HepG2 (cell line): Measurements from ENCODE around the gene MCM3AP. TPM values are rescaled to one million over a fixed set of nuclear protein-coding genes. Genes with fewer than 3 reads are reported as not detected.

ENCODE experiments used
- ATAC-seq: fragments of 200-7000 bp; cut with Tn5 transposase; 3 replicates; pipeline ENCODE4 v1.9.1; 2020; ENCODE audit warnings: mild to moderate bottlenecking, moderate library complexity
- BruUV-seq: library from RNA; stranded (reverse); fragments of 400-500 nt; replicated peaks from 2 replicates; lab custom pipeline; 2021; lab: Mats Ljungman, UMichigan
- CTCF ChIA-PET: fragments of 300-600 bp; formaldehyde crosslinking; extraction: SDS; loops from one replicate; lab custom pipeline; 2021; ENCODE audit warnings: low total read pairs, inconsistent platforms, low intra/inter-chr PET ratio; lab: Yijun Ruan, JAX
- POLR2A ChIA-PET: fragments of 350-600 bp; sonication (Branson Sonifier 250); formaldehyde crosslinking; loops from one replicate; lab custom pipeline; 2020; ENCODE audit warnings: antibody characterized with exemption, inconsistent platforms; lab: Yijun Ruan, JAX
- DNase-seq: peaks from one replicate; pipeline ENCODE4 v3.0.0-alpha.2; 2015; ENCODE audit warnings: low spot score
- FAIRE-seq: peaks from 3 replicates; lab custom pipeline; 2011; peaks lifted over from hg19 to GRCh38; lab: Jason Lieb, UNC
- H2AFZ ChIP-seq: one replicate; pipeline ENCODE4 v1.6.1; 2011; ENCODE audit warnings: low read length, inconsistent platforms
- H3K27ac ChIP-seq: fragments of 300-600 bp; 3 replicates; pipeline ENCODE4 v1.8.0; 2011; ENCODE audit warnings: mixed run types, mild to moderate bottlenecking, mixed read lengths, low read length, inconsistent platforms; ENCODE audit not compliant: insufficient read depth; ENCODE audit errors: extremely low read length
- H3K27me3 ChIP-seq, 2 experiments: fragments of 200-600 bp in 1 of 2; 2 replicates in 1 of 2; 3 replicates in 1 of 2; pipeline versions ENCODE4 v1.6.0 to v1.8.0; 2011; ENCODE audit warnings: low read length in 2 of 2, mild to moderate bottlenecking in 2 of 2, moderate library complexity in 2 of 2, inconsistent platforms in 1 of 2; ENCODE audit not compliant: insufficient read depth in 2 of 2, control insufficient read depth in 1 of 2
- H3K36me3 ChIP-seq, 2 experiments: fragments of 200-600 bp in 1 of 2; replicated peaks in 1 of 2; 2 replicates in 1 of 2; 3 replicates in 1 of 2; pipeline versions ENCODE4 v1.5.1 to v1.8.0; 2011; ENCODE audit warnings: low read length in 2 of 2, inconsistent platforms in 1 of 2; ENCODE audit not compliant: insufficient read depth in 2 of 2, control insufficient read depth in 1 of 2
- H3K4me1 ChIP-seq: 2 replicates; pipeline ENCODE4 v1.5.1; 2012; ENCODE audit warnings: low read length, inconsistent platforms; ENCODE audit not compliant: insufficient read depth
- H3K4me2 ChIP-seq: 2 replicates; pipeline ENCODE4 v1.6.0; 2011; ENCODE audit warnings: low read depth, low read length, inconsistent platforms
- H3K4me3 ChIP-seq, 3 experiments: fragments of 200-600 bp in 1 of 3; sonication (generic), shearing (Covaris generic) in 1 of 3; replicated peaks in 1 of 3; 2 replicates each; pipeline ENCODE4 v1.5.1; 2011 to 2016; ENCODE audit warnings: low read length in 3 of 3, inconsistent platforms in 2 of 3, low read depth in 2 of 3, mild to moderate bottlenecking in 2 of 3, control low read depth in 1 of 3, mixed read lengths in 1 of 3; ENCODE audit not compliant: insufficient read depth in 1 of 3
- H3K79me2 ChIP-seq: one replicate; pipeline ENCODE4 v1.6.1; 2011; ENCODE audit warnings: low read length, inconsistent platforms; ENCODE audit not compliant: insufficient read depth
- H3K9ac ChIP-seq: 2 replicates; pipeline ENCODE4 v1.6.0; 2011; ENCODE audit warnings: mild to moderate bottlenecking, low read depth, low read length, inconsistent platforms; ENCODE audit not compliant: insufficient read depth
- H3K9me3 ChIP-seq: 2 replicates; pipeline ENCODE4 v1.5.1; 2012; ENCODE audit warnings: mild to moderate bottlenecking, low read length
- H4K20me1 ChIP-seq: 2 replicates; pipeline ENCODE4 v1.6.0; 2011; ENCODE audit warnings: inconsistent platforms, mild to moderate bottlenecking, low read length, moderate library complexity; ENCODE audit not compliant: insufficient read depth
- HNRNPH1 ChIP-seq: fragments of 200-400 bp; formaldehyde crosslinking; optimal IDR thresholded peaks from 2 replicates; pipeline ENCODE3; 2017; ENCODE audit warnings: mild to moderate bottlenecking, low read depth, low read length
- LRRFIP1 ChIP-seq: sonication (generic); formaldehyde crosslinking; conservative IDR thresholded peaks from 2 replicates; pipeline ENCODE4 v1.4.0; 2020; ENCODE audit warnings: missing genetic modification reagents
- NKX3-1 ChIP-seq: sonication (generic); formaldehyde crosslinking; IDR thresholded peaks from 2 replicates; pipeline ENCODE4 v1.5.0; 2020; ENCODE audit warnings: missing genetic modification reagents
- NR2C2 ChIP-seq: sonication (generic); formaldehyde crosslinking; IDR thresholded peaks from 2 replicates; pipeline ENCODE4 v1.4.0; 2020; ENCODE audit warnings: missing genetic modification reagents, mild to moderate bottlenecking, moderate library complexity, borderline replicate concordance
- PCBP1 ChIP-seq: fragments of 200-400 bp; formaldehyde crosslinking; IDR thresholded peaks from 2 replicates; pipeline ENCODE4 v1.6.1; 2017; ENCODE audit warnings: mild to moderate bottlenecking, low read depth, low read length, borderline replicate concordance
- RFX3 ChIP-seq: IDR thresholded peaks from 2 replicates; pipeline ENCODE4 v1.6.1; 2016; ENCODE audit warnings: missing biosample characterization, missing genetic modification reagents
- SNAI1 ChIP-seq: sonication (generic); formaldehyde crosslinking; IDR thresholded peaks from 2 replicates; pipeline ENCODE4 v1.5.0; 2020; ENCODE audit warnings: mild to moderate bottlenecking, missing genetic modification reagents, borderline replicate concordance
- TBP ChIP-seq: sonication (generic); formaldehyde crosslinking; IDR thresholded peaks from 2 replicates; pipeline ENCODE4 v1.5.0; 2020; ENCODE audit warnings: missing genetic modification reagents
- ZNF460 ChIP-seq: sonication (generic); formaldehyde crosslinking; IDR thresholded peaks from 2 replicates; pipeline ENCODE4 v1.5.1; 2020; ENCODE audit warnings: missing genetic modification reagents, mild to moderate bottlenecking, borderline replicate concordance
- ZNF513 ChIP-seq: sonication (generic); formaldehyde crosslinking; conservative IDR thresholded peaks from 2 replicates; pipeline ENCODE4 v1.5.0; 2020; ENCODE audit warnings: missing genetic modification reagents
- ZNF891 ChIP-seq: sonication (generic); formaldehyde crosslinking; IDR thresholded peaks from 2 replicates; pipeline ENCODE4 v1.5.0; 2020; ENCODE audit warnings: mild to moderate bottlenecking, missing genetic modification reagents
- WGBS: methylation state at CpG from one replicate; pipeline ENCODE4 v1.1.6; 2017; ENCODE audit warnings: low lambda C conversion rate; 5-methylcytosine and 5-hydroxymethylcytosine counted together
- in situ Hi-C: cut with HindIII; loops from 2 replicates; pipeline ENCODE4 v1.10.0; 2017; ENCODE audit warnings: low pct_unique_long_range_greater_than_20kb; ENCODE audit not compliant: extremely low pct_ligation_motif_present
- intact Hi-C: fragments of 100-400 bp; cut with micrococcal nuclease; formaldehyde crosslinking; loops from one replicate; pipeline ENCODE4 v1.10.0; 2022; ENCODE audit not compliant: unreplicated experiment
- polyA plus RNA-seq, 8 experiments: library from polyadenylated mRNA; depleted of rRNA in 3 of 8; stranded (reverse) in 7 of 8; unstranded in 1 of 8; fragments of >200 nt; fragmentation: Illumina TruSeq in 4 of 8; extraction: Trizol in 4 of 8; gene quantifications; 2 replicates each; pipeline versions ENCODE4 v1.2.1 to v1.2.3, GENCODE V29; 2011 to 2016; ENCODE audit warnings: low read depth in 4 of 8, missing spikeins in 1 of 8, mixed read lengths in 1 of 8; ENCODE audit not compliant: insufficient read depth in 1 of 8
- total RNA-seq, 5 experiments: library from RNA; depleted of rRNA; stranded (reverse); fragments of >200 nt; fragmentation: Illumina TruSeq; extraction: Trizol; gene quantifications; 2 replicates each; pipeline ENCODE4 v1.2.3, GENCODE V29; 2016; ENCODE audit warnings: low read depth in 1 of 5
- TF ChIP-seq, protein P1 (sequence below): sonication (generic); formaldehyde crosslinking; IDR thresholded peaks from 2 replicates; pipeline ENCODE4 v1.8.0; 2022; ENCODE audit warnings: low read depth, missing genetic modification reagents

The MCM3AP gene
- total and polyA plus RNA-seq, 2 of the 13 experiments (the other 11 are each of a cell fraction or from before 2014, with no cell fraction given) = 27.0 to 54.7 TPM

GRCh38 chr21:46253610-46254124, 31.7 kb downstream of the MCM3AP start:
- Histone ChIP-seq H3K9ac (no peak overlapping the region), H3K4me2 (no peak overlapping the region), H3K4me3 (no peak overlapping the region), H3K79me2 (no peaks in the 10 kb centered on the region)
- intact Hi-C loops = no loop called here
- POLR2A ChIA-PET = interaction anchor here (0.6 to 1.4 kb wide), 4 partner anchors 24 to 72 kb away, joined by 3 to 5 read pairs (median 4); partner anchors contain the start of gene LSS
- no peak for TF ChIP-seq TBP (CRISPR knock-in tag)
- TF ChIP-seq LRRFIP1 = no peak
- no peak for TF ChIP-seq SNAI1 (CRISPR knock-in tag)
- TF ChIP-seq, all 625 proteins: peak for 0
- BruUV-seq = no TSS peak
- Histone ChIP-seq H3K27me3 (no peaks in the 10 kb centered on the region), H2AFZ (no peak overlapping the region), H3K4me1 (peaks cover 15% of the 10 kb centered on the region), H3K27ac (peak overlapping the region; percentile 52), H4K20me1 (no peaks in the 10 kb centered on the region), H3K9me3 (no peaks in the 10 kb centered on the region), H3K36me3 (peaks cover 34 to 89% of the 10 kb centered on the region in 2 experiments)
- FAIRE-seq (no peak), ATAC-seq (no peak), DNase-seq (no peak)
- CTCF ChIA-PET = no interaction called here
- WGBS = 97% methylated on average over 8 of the region's 8 CpGs
- in situ Hi-C loops = no loop called here

DNA sequence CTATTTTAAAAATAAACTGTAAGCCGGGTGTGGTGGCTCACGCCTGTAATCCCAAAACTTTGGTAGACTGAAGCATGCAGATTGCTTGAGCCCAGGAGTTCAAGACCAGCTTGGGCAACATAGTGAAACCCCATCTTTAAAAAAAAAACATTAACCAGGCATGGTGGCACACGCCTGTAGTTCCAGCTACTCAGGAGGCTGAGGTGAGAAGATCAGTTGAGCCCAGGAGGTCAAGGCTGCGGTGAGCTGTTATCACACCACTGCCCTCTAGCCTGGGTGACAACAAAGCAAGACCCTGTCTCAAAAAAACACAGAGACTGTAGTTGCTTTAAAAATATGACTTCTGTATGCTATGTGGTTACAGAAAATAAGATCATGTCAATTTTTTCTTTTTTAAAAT, 32.6 kb downstream of the MCM3AP start:
- BruUV-seq = no TSS peak
- Histone ChIP-seq H3K9ac (no peak overlapping the region), H3K79me2 (no peaks in the 10 kb centered on the region), H3K27ac (peak overlapping the region; percentile 52), H3K36me3 (peaks cover 35 to 87% of the 10 kb centered on the region in 2 experiments), H4K20me1 (no peaks in the 10 kb centered on the region), H3K27me3 (no peaks in the 10 kb centered on the region), H3K4me2 (no peak overlapping the region), H3K9me3 (no peaks in the 10 kb centered on the region), H3K4me3 (no peak overlapping the region), H2AFZ (no peak overlapping the region), H3K4me1 (peaks cover 15% of the 10 kb centered on the region)
- DNase-seq = peak; percentile 22
- WGBS = 83% methylated on average over 4 of the region's 4 CpGs
- intact Hi-C loops = no loop called here
- in situ Hi-C loops = no loop called here
- ATAC-seq = peak; percentile 46
- POLR2A ChIA-PET = interaction anchor here (0.6 to 1.4 kb wide), 2 partner anchors 23 to 36 kb away, joined by 4 to 5 read pairs; partner anchors contain the start of gene LSS
- no peak for FAIRE-seq
- CTCF ChIA-PET = no interaction called here
- TF ChIP-seq ZNF513 (no peak), ZNF460 (CRISPR knock-in tag) (peak; percentile 87; the same call in 1 of the 2 replicates), ZNF891 (CRISPR knock-in tag) (no peak), NR2C2 (CRISPR knock-in tag) (peak; percentile 36; the same call in 1 of the 2 replicates), HNRNPH1 (no peak), PCBP1 (no peak), RFX3 (CRISPR knock-in tag) (no peak), NKX3-1 (CRISPR knock-in tag) (no peak)
- TF ChIP-seq, protein P1, sequence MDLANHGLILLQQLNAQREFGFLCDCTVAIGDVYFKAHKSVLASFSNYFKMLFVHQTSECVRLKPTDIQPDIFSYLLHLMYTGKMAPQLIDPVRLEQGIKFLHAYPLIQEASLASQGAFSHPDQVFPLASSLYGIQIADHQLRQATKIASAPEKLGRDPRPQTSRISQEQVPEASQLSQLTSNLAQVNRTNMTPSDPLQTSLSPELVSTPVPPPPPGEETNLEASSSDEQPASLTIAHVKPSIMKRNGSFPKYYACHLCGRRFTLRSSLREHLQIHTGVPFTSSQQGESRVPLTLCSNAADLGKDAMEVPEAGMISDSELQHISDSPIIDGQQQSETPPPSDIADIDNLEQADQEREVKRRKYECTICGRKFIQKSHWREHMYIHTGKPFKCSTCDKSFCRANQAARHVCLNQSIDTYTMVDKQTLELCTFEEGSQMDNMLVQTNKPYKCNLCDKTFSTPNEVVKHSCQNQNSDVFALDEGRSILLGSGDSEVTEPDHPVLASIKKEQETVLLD (CRISPR knock-in tag) = no peak
